ENCODE data around the gene FBXL13. TPM values are rescaled to one million over a fixed set of nuclear protein-coding genes. Genes with fewer than 3 reads are reported as not detected.

The FBXL13 gene
- total and polyA plus RNA-seq, 2 experiments from 2014 or later = 1.2 to 2.5 TPM

GRCh38 chr7:102917436-102918353, 156.9 kb downstream of the FBXL13 start:
- DNase-seq (ENCODE audit: low spot score) (peak; percentile 41), ATAC-seq (peak; percentile 24; the same call in 1 of the 3 replicates)
- H3K4me2 ChIP-seq = 0 out of 2 replicates have a peak overlapping the region, but pooled peaks have one; percentile 16
- H3K79me2 ChIP-seq (replicated peaks; ENCODE audit: insufficient read depth) = no peaks in the 10 kb centered on the region
- H3K36me3 Mint-ChIP-seq (ENCODE audit: low read depth) = no peaks in the 10 kb centered on the region
- no peaks in the 10 kb centered on the region for H3K36me3 ChIP-seq (ENCODE audit: insufficient read depth)
- no peak overlapping the region for H3K27ac ChIP-seq (ENCODE audit: low read depth)
- H2AFZ ChIP-seq = no peak overlapping the region
- H3K27ac Mint-ChIP-seq = no peak overlapping the region
- H3K4me1 ChIP-seq (ENCODE audit: insufficient read depth) = peaks cover 30% of the 10 kb centered on the region
- H3K9me2 ChIP-seq (ENCODE audit: insufficient read depth) = no peaks in the 10 kb centered on the region
- H3K27me3 ChIP-seq (ENCODE audit: insufficient read depth) = no peaks in the 10 kb centered on the region
- H3K4me3 ChIP-seq = no peak overlapping the region
- TF ChIP-seq, protein P1, sequence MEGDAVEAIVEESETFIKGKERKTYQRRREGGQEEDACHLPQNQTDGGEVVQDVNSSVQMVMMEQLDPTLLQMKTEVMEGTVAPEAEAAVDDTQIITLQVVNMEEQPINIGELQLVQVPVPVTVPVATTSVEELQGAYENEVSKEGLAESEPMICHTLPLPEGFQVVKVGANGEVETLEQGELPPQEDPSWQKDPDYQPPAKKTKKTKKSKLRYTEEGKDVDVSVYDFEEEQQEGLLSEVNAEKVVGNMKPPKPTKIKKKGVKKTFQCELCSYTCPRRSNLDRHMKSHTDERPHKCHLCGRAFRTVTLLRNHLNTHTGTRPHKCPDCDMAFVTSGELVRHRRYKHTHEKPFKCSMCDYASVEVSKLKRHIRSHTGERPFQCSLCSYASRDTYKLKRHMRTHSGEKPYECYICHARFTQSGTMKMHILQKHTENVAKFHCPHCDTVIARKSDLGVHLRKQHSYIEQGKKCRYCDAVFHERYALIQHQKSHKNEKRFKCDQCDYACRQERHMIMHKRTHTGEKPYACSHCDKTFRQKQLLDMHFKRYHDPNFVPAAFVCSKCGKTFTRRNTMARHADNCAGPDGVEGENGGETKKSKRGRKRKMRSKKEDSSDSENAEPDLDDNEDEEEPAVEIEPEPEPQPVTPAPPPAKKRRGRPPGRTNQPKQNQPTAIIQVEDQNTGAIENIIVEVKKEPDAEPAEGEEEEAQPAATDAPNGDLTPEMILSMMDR (conservative IDR thresholded peaks at IDR 0.05; ENCODE audit: low read depth in 2 of 2) = peak; percentile 16 to 41; a peak in 3 of 4 replicates
- TF ChIP-seq REST (IDR thresholded peaks at IDR 0.05; ENCODE audit: unreplicated experiment) = no peak
- no peak for TF ChIP-seq NANOG (IDR thresholded peaks at IDR 0.05; ENCODE audit: borderline replicate concordance)
- TF ChIP-seq, protein P2, sequence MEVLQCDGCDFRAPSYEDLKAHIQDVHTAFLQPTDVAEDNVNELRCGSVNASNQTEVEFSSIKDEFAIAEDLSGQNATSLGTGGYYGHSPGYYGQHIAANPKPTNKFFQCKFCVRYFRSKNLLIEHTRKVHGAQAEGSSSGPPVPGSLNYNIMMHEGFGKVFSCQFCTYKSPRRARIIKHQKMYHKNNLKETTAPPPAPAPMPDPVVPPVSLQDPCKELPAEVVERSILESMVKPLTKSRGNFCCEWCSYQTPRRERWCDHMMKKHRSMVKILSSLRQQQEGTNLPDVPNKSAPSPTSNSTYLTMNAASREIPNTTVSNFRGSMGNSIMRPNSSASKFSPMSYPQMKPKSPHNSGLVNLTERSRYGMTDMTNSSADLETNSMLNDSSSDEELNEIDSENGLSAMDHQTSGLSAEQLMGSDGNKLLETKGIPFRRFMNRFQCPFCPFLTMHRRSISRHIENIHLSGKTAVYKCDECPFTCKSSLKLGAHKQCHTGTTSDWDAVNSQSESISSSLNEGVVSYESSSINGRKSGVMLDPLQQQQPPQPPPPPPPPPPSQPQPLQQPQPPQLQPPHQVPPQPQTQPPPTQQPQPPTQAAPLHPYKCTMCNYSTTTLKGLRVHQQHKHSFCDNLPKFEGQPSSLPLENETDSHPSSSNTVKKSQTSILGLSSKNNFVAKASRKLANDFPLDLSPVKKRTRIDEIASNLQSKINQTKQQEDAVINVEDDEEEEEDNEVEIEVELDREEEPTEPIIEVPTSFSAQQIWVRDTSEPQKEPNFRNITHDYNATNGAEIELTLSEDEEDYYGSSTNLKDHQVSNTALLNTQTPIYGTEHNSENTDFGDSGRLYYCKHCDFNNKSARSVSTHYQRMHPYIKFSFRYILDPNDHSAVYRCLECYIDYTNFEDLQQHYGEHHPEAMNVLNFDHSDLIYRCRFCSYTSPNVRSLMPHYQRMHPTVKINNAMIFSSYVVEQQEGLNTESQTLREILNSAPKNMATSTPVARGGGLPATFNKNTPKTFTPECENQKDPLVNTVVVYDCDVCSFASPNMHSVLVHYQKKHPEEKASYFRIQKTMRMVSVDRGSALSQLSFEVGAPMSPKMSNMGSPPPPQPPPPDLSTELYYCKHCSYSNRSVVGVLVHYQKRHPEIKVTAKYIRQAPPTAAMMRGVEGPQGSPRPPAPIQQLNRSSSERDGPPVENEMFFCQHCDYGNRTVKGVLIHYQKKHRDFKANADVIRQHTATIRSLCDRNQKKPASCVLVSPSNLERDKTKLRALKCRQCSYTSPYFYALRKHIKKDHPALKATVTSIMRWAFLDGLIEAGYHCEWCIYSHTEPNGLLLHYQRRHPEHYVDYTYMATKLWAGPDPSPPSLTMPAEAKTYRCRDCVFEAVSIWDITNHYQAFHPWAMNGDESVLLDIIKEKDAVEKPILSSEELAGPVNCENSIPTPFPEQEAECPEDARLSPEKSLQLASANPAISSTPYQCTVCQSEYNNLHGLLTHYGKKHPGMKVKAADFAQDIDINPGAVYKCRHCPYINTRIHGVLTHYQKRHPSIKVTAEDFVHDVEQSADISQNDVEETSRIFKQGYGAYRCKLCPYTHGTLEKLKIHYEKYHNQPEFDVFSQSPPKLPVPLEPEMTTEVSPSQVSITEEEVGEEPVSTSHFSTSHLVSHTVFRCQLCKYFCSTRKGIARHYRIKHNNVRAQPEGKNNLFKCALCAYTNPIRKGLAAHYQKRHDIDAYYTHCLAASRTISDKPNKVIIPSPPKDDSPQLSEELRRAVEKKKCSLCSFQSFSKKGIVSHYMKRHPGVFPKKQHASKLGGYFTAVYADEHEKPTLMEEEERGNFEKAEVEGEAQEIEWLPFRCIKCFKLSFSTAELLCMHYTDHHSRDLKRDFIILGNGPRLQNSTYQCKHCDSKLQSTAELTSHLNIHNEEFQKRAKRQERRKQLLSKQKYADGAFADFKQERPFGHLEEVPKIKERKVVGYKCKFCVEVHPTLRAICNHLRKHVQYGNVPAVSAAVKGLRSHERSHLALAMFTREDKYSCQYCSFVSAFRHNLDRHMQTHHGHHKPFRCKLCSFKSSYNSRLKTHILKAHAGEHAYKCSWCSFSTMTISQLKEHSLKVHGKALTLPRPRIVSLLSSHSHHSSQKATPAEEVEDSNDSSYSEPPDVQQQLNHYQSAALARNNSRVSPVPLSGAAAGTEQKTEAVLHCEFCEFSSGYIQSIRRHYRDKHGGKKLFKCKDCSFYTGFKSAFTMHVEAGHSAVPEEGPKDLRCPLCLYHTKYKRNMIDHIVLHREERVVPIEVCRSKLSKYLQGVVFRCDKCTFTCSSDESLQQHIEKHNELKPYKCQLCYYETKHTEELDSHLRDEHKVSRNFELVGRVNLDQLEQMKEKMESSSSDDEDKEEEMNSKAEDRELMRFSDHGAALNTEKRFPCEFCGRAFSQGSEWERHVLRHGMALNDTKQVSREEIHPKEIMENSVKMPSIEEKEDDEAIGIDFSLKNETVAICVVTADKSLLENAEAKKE (CRISPR knock-in tag; IDR thresholded peaks at IDR 0.05) = peak; percentile 31; the same call in 1 of the 2 replicates
- peaks cover 28% of the 10 kb centered on the region for H3K4me1 Mint-ChIP-seq
- H3F3A ChIP-seq (replicated peaks; ENCODE audit: low read depth) = no peaks in the 10 kb centered on the region
- no peaks in the 10 kb centered on the region for H3K9me3 Mint-ChIP-seq
- H3K4me3 Mint-ChIP-seq = no peak overlapping the region
- H3K27me3 Mint-ChIP-seq (ENCODE audit: insufficient read depth, low read depth, poor library complexity) = peaks cover 2% of the 10 kb centered on the region
- H4K20me1 ChIP-seq (replicated peaks; ENCODE audit: insufficient read depth) = no peaks in the 10 kb centered on the region

All from GM23338 (cell line).